Activated CD8-positive, alpha-beta T cell treated with anti-CD3 and anti-CD28 coated beads, Interleukin-2, amount 10 ng/mL, durations not matched to agents 7 days and 5 days (primary cell): ENCODE measurements around the gene FBN3. TPM values are rescaled to one million over a fixed set of nuclear protein-coding genes. Genes with fewer than 3 reads are reported as not detected.

Experiments
- ATAC-seq: fragments of 150-1000 bp; cut with Tn5 transposase; one replicate; pipeline ENCODE4 v1.10.0; 2021; ENCODE audit warnings: moderate library complexity
- CTCF ChIA-PET: fragments of 350-600 bp; sonication (Branson Sonifier 250); formaldehyde crosslinking; loops from one replicate; lab custom pipeline; 2021; ENCODE audit warnings: antibody characterized with exemption; lab: Charles Lee
- POLR2A ChIA-PET: fragments of 350-600 bp; sonication (Branson Sonifier 250); formaldehyde crosslinking; loops from one replicate; lab custom pipeline; 2021; ENCODE audit warnings: antibody characterized with exemption; lab: Charles Lee
- DNase-seq: peaks from one replicate; pipeline ENCODE4 v3.0.0-alpha.2; 2020
- H3K27ac Mint-ChIP-seq: one replicate; pipeline ENCODE4 v1.8.0; 2021; ENCODE audit warnings: mild to moderate bottlenecking, mixed read lengths
- H3K27me3 Mint-ChIP-seq: one replicate; pipeline ENCODE4 v1.8.0; 2021; ENCODE audit warnings: low read depth, mixed read lengths
- H3K36me3 Mint-ChIP-seq: one replicate; pipeline ENCODE4 v1.8.0; 2021; ENCODE audit warnings: low read depth, mixed read lengths
- H3K4me1 Mint-ChIP-seq: one replicate; pipeline ENCODE4 v1.8.0; 2021; ENCODE audit warnings: low read depth, mixed read lengths
- H3K4me3 Mint-ChIP-seq: one replicate; pipeline ENCODE4 v1.8.0; 2021; ENCODE audit warnings: mild to moderate bottlenecking, mixed read lengths
- H3K9me3 Mint-ChIP-seq: one replicate; pipeline ENCODE4 v1.8.0; 2022; ENCODE audit warnings: mixed read lengths; ENCODE audit not compliant: insufficient read depth
- total RNA-seq, 2 experiments: library from RNA; stranded (reverse); gene quantifications; one replicate each; pipeline ENCODE4 v1.2.3, GENCODE V29; 2021

FBN3 gene
- total RNA-seq, 2 experiments from 2014 or later = 0.03 TPM; not detected in 1

DNA sequence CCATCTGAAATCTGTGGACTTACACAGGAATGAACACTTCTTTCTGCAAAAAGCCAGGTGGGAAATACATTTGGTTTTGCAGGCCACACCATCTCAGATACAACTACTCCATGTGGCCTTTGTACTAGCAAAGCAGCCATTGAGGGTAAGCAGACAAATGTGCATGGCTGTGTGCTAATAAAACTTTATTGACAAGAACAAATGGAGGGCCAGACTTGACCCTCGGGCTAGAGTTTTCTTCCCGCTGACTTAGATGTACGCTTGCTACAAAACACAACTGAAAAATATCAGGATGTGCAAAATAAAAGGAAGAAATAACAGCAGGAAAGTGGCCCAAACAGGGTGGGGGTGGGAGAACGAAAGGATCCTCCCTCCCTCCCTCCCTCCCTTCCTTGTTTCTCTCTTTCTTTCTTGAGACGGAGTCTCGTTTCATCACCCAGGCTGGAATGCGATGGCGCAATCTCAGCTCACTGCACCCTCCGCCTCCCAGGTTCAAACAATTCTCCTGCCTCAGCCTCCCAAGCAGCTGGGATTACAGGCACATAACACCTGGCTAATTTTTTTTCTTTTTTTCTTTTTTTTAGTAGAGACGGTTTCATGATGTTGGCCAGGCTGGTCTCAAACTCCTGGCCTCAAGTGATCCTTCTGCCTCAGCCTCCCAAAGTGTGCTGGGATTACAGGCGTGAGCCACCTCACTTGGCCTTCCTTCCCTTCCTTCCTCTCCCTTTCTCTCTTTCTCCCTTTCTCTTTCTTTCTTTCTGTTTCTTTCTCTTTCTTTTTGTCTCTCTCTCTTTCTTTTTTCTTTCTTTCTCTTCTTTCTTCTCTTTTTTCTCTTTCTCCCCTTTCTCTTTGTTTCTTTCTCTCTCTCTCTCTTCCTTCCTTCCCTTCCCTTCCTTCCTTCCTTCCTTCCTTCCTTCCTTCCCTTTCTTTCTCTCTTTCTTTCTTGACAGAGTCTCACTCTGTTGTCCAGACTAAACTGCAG is 67.5 kb downstream of the FBN3 start:
- ATAC-seq (no peak), DNase-seq (no peak)
- H3K27me3 Mint-ChIP-seq = peaks cover 9% of the 10 kb centered on the region
- no peak overlapping the region for H3K27ac Mint-ChIP-seq
- no peak overlapping the region for H3K4me3 Mint-ChIP-seq
- no peaks in the 10 kb centered on the region for H3K36me3 Mint-ChIP-seq
- H3K4me1 Mint-ChIP-seq = no peaks in the 10 kb centered on the region
- CTCF ChIA-PET = no interaction called here
- POLR2A ChIA-PET = interaction anchor here (0.6 kb wide), 1 partner anchor 785 kb away, joined by 4 read pairs; no protein-coding TSS in a partner anchor
- no peaks in the 10 kb centered on the region for H3K9me3 Mint-ChIP-seq

DNA sequence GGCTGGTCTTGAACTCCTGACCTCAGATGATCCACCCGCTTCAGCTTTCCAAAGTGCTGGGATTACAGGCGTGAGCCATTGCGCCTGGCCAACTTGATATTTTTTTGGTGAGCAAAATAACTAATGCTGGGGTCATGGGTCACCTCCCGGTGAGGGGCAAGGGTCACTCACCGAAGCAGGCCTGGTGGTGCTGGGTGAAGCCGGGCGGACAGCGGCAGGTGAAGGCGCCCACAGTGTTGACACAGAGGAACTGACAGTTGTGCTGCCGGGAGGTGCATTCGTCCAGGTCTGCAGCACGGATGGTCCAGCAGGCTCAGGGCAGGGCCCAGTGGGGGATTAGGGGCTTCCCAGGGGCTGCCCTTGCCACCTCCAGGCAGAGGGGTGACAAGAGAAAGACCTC is 68.6 kb downstream of the FBN3 start:
- Mint-ChIP-seq H3K4me1 (no peaks in the 10 kb centered on the region), H3K27me3 (peaks cover 9% of the 10 kb centered on the region), H3K27ac (no peak overlapping the region), H3K9me3 (no peaks in the 10 kb centered on the region), H3K4me3 (no peak overlapping the region), H3K36me3 (no peaks in the 10 kb centered on the region)
- POLR2A ChIA-PET = no interaction called here
- DNase-seq (no peak), ATAC-seq (no peak)
- CTCF ChIA-PET = no interaction called here

DNA sequence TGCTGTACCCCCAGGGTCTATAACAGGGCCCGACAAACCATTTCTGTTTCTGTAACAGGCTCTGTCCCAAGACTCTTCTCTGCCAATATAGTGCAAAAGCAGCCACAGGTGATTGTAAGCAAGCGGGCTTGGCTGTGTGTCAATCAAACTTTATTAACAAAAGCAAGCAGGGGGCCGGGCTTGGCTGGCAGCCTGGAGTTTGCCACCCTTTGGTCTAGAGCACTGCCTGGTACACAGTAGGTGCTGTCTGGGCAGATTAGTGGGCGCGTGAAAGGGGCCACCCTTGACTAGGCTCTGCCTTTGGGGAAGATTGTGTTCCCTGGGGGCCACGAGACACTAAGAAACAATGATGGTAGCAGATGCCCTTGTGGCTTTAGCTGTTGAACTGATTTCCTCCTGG is 69.4 kb downstream of the FBN3 start:
- POLR2A ChIA-PET = no interaction called here
- Mint-ChIP-seq H3K4me1 (no peaks in the 10 kb centered on the region), H3K4me3 (no peak overlapping the region), H3K27me3 (peaks cover 9% of the 10 kb centered on the region), H3K9me3 (no peaks in the 10 kb centered on the region), H3K36me3 (no peaks in the 10 kb centered on the region), H3K27ac (no peak overlapping the region)
- ATAC-seq (no peak), DNase-seq (no peak)
- CTCF ChIA-PET = no interaction called here

DNA sequence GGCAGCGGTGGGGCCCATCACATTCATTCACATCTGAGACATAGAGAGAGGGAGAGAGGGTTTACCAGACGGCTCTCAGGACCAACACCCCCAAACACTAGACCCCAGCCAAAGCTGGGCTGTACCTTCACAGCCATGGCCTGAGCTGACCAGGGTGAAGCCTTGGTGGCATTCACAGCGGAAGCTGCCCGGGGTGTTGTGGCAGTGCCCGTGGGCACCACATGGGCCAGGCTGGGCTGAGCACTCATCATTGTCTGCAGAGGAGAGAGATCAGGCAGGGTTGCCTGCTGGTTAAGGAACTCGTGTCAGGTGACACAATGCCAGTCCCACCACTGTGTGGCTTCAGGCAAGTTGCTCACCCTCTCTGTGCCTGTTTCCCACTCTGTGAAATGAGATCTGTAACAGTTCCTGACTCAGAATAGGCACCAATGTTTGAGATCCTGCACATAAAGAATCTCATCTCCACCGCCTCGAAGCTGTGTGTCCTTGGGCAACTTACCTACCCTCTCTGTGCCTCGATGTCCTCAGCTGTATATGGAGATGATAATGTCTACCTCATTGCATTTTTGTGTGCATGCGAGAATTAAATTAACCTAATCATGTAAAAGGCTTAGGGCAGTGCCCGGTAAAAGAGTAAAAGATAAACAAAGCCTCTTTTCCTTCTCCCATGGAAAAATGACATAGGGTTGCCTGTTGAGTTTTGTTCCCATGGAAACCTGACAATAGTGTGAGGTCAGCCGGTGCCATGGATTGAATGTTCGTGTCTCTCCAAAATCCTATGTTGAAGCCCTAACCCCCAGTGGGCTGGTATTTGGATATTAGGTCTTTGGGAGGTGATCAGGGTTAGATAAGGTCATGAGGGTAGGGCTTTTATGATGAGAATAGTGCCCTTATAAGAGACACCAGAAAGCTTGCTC is 74.0 kb downstream of the FBN3 start:
- Mint-ChIP-seq H3K27ac (no peak overlapping the region), H3K36me3 (peaks cover 14% of the 10 kb centered on the region)
- no peak for DNase-seq

DNA sequence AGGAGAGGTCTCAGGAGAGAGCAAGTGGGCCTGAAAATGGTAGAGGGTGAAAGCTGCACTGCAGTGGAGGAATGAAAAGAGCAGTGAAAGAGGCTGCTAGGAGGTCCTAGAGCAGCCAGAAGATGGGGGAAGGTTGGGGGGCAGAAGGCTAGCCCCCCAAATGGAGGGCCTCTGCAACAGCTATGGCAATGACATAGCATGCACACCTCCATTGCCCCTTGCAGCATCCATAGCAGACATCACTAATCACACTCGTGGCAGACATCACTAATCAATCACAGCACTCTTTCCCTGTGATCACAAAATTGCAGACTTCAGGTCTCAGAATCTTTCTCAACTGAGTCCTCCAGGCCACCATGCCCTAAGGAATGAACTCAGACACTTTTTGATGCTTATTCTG is 74.9 kb downstream of the FBN3 start:
- Mint-ChIP-seq H3K27ac (no peak overlapping the region), H3K4me1 (peaks cover 29% of the 10 kb centered on the region), H3K36me3 (peaks cover 16% of the 10 kb centered on the region), H3K4me3 (no peak overlapping the region), H3K27me3 (peaks cover 9% of the 10 kb centered on the region), H3K9me3 (peaks cover 22% of the 10 kb centered on the region)
- POLR2A ChIA-PET = no interaction called here
- CTCF ChIA-PET = interaction anchor here (1.2 kb wide), 1 partner anchor 130 kb away, joined by 6 read pairs; the partner anchor contains the start of gene TIMM44
- ATAC-seq (no peak), DNase-seq (no peak)

More for the DNA sequence above, 74.0 kb downstream of the FBN3 start:
- POLR2A ChIA-PET = no interaction called here
- Mint-ChIP-seq H3K4me1 (peaks cover 29% of the 10 kb centered on the region), H3K27me3 (peaks cover 9% of the 10 kb centered on the region), H3K9me3 (peaks cover 15% of the 10 kb centered on the region), H3K4me3 (no peak overlapping the region)
- no peak for ATAC-seq
- CTCF ChIA-PET = interaction anchor here (1.2 kb wide), 1 partner anchor 131 kb away, joined by 6 read pairs; the partner anchor contains the start of gene TIMM44

DNA sequence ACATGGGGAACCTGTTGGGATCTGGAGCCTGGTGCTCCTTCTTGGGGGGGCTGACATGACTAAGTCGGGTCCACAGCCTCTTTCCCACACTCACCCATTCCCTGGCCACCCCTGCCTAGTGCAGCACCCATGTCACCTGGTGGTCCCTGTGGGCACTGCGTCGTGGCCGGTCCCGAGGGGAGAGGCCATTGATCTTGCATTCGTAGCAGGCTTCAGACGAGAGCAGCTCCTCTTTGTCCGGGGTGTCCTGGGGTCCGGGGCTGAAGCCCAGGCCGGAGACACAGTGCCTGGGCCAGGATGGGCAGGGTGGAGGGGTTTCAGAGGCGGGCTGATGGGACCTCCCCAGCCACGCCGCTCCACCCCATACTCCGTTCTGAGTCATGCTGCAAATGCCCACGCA is 77.5 kb downstream of the FBN3 start:
- CTCF ChIA-PET = interaction anchor here (0.5 kb wide), 1 partner anchor 975 kb away, joined by 3 read pairs; no protein-coding TSS in a partner anchor
- H3K36me3 Mint-ChIP-seq = peaks cover 16% of the 10 kb centered on the region
- no peak for DNase-seq

DNA sequence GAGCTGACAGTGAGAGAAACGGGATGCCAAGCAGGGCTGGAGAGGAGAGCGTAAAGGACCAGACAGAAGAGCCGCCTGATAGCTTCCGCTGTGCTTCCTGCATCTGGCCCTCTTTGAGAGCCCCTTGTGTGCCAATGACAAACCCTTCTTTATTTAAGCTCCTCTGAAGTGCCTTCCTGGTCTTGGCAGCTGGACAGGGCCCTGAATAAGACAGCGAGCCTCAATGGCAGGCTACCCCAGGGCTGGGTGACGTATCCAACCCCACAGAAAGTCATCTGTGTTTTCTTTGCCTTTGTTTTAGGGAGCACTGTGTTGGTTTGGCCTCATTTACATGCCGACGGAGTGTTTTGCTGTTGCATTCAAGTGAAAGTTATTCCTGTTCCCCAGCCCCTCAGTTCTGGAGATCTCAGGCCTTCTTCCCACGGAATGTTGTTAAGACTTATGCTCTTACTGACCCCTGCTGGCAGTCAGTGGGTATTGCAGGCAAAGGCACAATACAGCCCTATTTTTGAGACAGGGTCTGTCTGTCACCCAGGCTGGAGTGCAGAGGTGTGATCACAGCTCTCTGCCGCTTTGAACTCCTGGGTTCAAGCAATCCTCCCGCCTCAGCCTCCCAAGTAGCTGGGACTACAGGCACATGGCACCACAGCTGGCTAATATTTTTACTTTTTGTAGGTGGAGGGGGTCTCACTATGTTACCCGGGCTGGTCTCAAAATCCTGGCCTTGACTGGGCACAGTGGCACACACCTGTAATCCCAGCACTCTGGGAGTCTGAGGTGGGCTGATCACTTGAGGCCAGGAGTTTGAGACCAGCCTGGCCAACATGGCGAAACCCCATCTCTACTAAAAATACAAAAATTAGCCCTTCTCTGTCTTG is 80.1 kb downstream of the FBN3 start:
- H3K4me1 Mint-ChIP-seq = peaks cover 44% of the 10 kb centered on the region
- H3K27ac Mint-ChIP-seq = no peak overlapping the region
- H3K4me3 Mint-ChIP-seq = no peak overlapping the region
- DNase-seq (peak; percentile 31), ATAC-seq (no peak)
- POLR2A ChIA-PET = no interaction called here
- H3K9me3 Mint-ChIP-seq = peaks cover 24% of the 10 kb centered on the region
- H3K27me3 Mint-ChIP-seq = no peaks in the 10 kb centered on the region
- H3K36me3 Mint-ChIP-seq = peaks cover 14% of the 10 kb centered on the region
- CTCF ChIA-PET = interaction anchor here (1.0 to 1.5 kb wide), 2 partner anchors 109 to 142 kb away, joined by 3 read pairs; no protein-coding TSS in a partner anchor

More for the DNA sequence above, 77.5 kb downstream of the FBN3 start:
- ATAC-seq = peak; percentile 9
- POLR2A ChIA-PET = interaction anchor here (0.5 kb wide), 1 partner anchor 321 kb away, joined by 4 read pairs; no protein-coding TSS in a partner anchor
- no peaks in the 10 kb centered on the region for H3K27me3 Mint-ChIP-seq
- no peak overlapping the region for H3K4me3 Mint-ChIP-seq
- peaks cover 25% of the 10 kb centered on the region for H3K9me3 Mint-ChIP-seq
- peaks cover 29% of the 10 kb centered on the region for H3K4me1 Mint-ChIP-seq
- H3K27ac Mint-ChIP-seq = peak overlapping the region; percentile 89

DNA sequence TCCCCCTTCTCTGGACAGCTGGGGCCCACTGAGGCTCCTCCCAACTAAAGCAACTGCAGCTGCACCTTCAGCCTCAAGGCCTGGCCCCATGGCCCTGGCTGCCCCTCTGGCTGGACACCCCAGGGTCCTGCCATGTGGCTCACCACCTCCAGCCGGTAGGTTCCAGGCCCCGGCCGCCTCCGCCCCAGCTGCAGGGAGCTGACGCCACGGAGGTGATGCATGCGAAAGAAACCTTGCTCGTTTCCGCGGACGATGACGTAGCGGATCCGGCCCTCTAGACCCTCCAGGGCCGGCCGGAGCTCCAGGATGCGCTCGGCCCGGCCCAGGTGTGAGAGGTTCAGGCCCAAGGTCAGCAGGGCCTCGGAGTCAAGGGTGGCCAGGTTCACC is 83.5 kb downstream of the FBN3 start:
- Mint-ChIP-seq H3K4me1 (peaks cover 15% of the 10 kb centered on the region), H3K4me3 (no peak overlapping the region), H3K9me3 (peaks cover 15% of the 10 kb centered on the region), H3K27ac (no peak overlapping the region), H3K36me3 (peaks cover 3% of the 10 kb centered on the region), H3K27me3 (no peaks in the 10 kb centered on the region)
- POLR2A ChIA-PET = no interaction called here
- DNase-seq (no peak), ATAC-seq (no peak)
- CTCF ChIA-PET = interaction anchor here (1.4 kb wide), 1 partner anchor 63 kb away, joined by 4 read pairs; no protein-coding TSS in a partner anchor

DNA sequence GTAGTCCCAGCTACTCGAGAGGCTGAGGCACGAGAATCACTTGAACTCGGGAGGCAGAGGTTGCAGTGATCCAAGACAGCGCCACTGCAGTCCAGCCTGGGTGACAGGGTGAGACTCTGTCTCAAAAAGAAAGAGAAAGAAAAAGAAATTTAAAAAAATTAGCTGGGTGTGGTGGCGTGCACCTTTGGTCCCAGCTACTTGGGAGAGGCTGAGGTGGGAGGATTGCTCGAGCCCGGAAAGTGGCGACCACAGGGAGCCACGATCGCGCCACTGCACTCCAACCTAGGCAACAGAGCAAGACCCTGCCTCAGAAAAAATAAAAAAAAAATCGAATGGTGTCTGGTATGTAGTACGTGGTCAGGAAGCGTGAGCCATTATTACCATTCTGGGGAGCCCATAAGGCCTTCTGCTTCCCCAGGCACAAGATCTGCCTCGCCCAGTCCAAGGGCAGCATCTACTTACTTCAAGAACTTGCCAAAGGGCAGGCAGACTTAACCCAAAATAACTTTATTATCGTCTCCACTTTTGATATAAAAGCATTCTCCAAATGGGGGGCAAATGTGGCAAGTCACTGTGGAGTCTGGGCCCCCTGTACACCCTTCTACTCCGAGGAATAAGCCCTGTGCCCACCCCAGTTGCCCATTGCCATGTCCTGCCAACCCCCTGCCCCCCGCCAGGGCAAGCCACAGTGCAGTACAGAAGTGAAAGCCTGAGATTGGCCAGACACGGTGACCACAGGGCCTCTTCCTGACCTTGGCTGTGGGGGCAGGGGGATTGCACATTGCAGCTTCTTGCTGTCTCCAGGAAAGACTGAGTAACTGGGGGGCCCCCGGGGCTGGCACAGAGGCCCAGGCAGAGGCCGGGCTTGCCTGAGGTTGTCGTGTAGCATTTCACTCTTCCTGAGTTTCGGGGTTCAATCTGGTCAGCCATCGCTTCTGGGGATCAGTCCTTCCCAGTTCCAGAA is 84.2 kb downstream of the FBN3 start:
- ATAC-seq = no peak
- Mint-ChIP-seq H3K4me1 (peaks cover 15% of the 10 kb centered on the region), H3K9me3 (peaks cover 9% of the 10 kb centered on the region), H3K27me3 (no peaks in the 10 kb centered on the region), H3K36me3 (peaks cover under 1% of the 10 kb centered on the region), H3K4me3 (no peak overlapping the region), H3K27ac (no peak overlapping the region)
- DNase-seq = no peak
- ChIA-PET POLR2A (interaction anchor here (0.6 kb wide), 1 partner anchor 34 kb away, joined by 3 read pairs; no protein-coding TSS in a partner anchor), CTCF (interaction anchor here (1.4 kb wide), 1 partner anchor 63 kb away, joined by 4 read pairs; no protein-coding TSS in a partner anchor)
